HG03432 (cell line): ENCODE results near the gene RHO.

Experiments
- ATAC-seq: cut with Tn5 transposase; IDR thresholded peaks from one replicate; pipeline ENCODE4 v1.9.1; 2021; ENCODE audit warnings: mild to moderate bottlenecking, moderate library complexity; ENCODE audit not compliant: unreplicated experiment

RHO gene

DNA sequence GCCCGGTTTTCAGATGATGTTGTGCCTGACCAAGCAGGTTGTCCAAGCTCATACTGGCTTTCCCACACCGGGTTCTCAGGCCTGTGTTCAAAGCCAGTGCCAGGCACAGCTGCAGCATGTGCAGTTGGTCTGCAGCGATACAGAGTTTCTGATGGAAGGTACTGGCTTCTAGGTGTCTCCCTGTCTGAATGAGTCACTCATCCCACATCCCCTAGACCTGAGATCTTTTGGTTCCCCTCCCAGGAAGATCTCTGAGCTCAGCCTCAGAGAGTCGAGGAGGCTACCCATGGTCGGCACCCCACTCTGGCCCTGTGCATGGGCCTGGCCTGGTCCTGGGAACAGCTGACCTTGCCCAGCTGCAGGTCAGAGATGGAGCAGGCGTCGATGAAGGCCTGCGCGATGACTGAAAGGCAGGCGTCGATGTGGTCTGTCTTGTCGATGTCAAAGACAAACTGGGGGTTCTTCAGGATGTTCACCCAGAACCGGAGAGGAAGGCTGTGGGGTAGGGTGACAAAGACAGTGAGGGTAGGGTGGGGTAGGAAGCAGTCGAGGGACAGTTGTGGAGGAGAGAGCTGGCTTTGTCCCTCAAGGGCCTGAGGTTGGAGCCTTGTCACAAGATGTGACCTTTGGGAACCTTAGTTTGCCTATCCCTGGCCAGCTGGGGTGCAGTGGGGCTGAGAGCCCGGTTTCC is 29.8 kb downstream of the RHO start:
- ATAC-seq, result no peak

DNA sequence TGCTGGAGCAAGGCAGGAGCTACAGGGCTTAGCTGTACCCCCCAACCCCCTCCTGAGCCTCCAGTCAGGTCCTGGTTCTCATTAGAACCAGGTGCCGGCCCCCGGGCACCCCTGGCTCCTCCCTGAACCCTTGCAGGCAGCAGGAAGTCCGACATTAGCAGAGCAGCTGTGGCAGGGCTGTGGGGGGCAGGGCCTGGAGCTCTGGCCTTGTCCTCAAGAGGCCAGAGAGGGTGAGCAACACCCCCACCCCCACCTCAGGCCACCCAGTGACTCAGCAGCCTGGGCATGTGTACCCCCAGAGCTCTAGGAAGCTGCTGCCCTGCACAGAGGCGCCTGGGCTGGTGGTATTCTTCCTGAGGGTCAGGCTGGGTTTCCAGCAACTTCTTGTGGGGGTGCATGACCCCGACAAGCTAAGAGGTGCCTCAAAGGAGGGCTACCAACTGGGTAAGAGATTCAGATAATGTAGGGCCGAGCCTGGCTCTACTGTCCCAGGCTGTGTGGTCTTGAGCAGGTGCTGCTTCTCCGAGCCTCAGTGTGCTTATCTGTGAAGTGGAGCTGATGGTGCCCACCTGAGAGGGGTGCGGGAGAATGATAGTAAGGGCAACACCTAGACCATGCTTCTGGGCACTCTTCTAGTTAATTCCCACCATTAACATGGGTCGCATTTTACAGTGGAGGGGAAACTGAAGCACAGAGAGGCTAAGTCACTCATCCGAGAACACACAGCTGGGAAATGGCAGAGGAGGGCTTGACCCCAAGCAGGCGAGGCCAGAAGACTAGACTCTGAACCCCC is 30.5 kb downstream of the RHO start:
- peak; percentile 47 for ATAC-seq

GRCh38 chr3:129559565-129560079 is 31.2 kb downstream of the RHO start:
- ATAC-seq, result no peak

DNA sequence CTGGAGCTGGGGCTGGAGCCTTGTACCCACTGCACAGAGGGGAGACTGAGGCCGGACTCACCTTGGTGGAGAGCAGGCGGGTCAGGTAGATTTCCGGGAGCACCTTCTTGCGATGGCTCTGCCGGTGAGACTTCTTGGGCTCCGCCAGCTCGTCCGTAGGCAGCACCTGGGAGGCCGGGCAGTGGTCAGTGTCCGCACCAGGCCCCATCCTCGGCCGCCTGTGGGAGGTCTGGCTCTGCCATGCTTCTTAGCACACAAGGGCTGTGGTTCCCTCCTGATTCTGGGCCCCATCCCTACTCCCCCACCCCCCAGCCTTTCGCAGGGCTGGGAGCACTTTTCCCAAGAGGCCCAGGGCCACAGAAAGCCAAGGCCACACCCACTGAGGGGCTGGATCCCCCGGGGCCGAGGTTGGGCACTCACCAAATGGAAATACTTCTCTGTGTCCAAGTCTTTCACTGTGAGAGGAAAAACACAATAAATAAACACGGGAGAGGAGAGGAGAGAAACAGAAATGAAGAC is 31.9 kb downstream of the RHO start:
- no peak for ATAC-seq

DNA sequence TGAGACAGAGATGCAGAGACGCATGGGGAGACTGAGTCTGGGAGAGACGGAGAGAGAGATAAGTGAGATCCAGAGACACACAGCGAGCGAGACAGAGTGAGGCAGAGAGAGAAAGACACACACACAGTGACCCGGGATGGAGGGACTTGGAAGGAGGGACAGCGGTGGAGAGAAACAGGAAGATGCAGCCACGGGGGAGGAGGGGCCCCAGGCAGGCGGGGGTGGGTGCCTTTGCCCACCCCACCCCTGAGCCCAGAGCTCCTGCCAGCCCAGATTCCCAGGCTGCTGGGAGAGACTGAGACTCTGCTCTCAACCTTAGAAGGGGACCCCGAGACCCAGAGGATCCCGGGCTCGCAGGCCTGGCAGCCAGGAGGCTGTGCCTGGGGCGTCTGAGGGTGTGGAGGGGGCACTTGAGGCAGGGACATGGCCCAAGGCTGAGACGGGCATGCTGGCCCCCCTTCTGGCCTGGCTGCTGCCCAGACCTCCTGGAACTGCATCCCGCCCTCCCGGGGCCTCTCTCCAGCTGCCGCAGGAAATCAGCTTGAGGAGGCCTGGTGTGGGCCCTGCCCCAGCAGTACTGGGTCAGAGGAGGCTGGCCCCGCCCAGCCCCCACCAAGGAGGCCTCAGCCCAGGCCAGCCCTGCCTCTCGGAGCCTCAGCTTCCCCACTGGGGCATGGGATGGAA is 32.6 kb downstream of the RHO start:
- no peak for ATAC-seq

GRCh38 chr3:129561619-129562248 is 33.3 kb downstream of the RHO start:
- no peak for ATAC-seq

DNA sequence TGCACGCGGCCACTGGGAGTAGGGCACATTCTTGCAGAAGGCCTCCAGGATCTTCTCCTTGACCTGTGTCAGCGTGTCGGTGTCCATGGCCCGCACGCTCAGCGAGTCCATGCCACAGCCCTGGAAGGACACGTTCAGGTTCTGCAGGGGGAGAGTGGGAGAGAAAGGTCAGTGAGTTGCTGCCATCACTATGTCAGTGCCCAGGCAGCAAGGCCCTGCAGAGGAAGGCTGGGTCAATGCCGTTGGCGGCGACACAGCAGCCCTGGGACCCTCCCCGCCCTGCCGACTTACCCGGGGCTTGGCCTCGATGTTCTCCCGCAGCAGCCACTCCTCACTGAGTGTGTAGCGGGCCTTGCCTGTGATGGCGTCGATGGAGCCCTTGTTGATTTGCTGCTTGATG is 34.4 kb downstream of the RHO start:
- ATAC-seq, result no peak

GRCh38 chr3:129563332-129563731 is 34.9 kb downstream of the RHO start:
- ATAC-seq, result no peak

DNA sequence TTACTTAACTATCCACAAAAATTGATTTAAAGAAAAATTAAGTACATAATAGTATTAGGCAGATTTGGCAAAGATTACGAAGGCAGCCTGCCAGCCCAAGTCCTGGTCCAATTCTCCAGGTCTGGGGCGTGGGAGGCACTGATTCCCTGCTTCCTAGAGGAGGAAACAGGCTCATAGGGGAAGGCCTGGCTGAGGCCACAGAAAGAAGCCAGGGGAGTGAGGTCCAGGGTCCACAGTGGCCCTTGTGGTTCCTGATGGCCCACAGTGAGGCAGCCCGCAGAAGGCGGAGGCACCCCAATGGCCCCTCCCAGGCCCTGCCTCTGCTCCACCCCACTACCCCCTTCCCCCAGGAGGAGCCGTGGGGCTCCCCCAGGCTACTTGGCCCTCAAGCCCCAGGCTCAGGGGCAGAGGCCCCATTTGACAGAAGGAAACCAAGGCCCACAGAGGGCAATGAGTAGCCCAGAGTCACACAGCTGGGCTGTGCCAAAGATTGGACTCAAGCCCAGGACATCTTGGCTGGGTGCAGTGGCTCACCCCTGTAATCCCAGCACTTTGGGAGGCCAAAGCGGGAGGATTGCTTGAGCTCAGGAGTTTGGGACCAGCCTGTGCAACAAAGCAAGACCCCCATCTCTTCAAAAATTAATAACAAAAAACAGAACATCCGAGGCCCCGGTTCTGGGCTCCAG is 35.6 kb downstream of the RHO start:
- ATAC-seq, result no peak

DNA sequence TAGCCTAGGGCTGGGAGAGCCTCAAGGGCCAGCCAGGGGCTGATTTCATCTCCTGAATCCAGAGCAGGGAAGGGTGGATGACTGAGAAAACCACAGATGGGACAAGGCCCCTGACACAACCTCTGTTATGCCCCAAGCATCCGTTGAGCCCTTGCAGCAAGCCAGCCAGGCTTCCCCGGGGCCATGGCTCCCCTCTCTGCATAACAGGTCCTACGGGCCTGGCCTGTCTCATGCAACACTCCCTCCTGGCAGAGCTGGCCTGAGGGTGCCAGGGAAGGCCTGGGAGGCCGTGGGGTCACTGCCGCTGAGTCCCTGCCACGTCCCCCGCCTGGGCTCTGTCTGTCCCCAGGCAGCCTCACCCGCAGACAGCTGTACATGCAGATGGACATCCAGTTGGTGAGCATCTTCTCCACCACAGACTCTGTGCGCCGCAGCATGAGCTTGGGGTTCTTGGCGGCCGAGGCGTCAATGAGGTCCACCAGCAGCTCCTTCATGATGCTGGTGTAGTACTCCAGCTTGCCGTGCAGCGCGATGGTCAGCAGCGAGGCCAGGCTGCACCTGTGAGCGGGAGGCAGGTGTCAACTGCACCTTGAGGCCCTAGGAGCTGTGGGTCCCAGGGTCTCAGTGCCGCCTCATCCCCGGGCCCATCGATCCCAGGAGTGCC is 36.7 kb downstream of the RHO start:
- no peak for ATAC-seq

GRCh38 chr3:129565902-129566301 is 37.5 kb downstream of the RHO start:
- ATAC-seq, result no peak

DNA sequence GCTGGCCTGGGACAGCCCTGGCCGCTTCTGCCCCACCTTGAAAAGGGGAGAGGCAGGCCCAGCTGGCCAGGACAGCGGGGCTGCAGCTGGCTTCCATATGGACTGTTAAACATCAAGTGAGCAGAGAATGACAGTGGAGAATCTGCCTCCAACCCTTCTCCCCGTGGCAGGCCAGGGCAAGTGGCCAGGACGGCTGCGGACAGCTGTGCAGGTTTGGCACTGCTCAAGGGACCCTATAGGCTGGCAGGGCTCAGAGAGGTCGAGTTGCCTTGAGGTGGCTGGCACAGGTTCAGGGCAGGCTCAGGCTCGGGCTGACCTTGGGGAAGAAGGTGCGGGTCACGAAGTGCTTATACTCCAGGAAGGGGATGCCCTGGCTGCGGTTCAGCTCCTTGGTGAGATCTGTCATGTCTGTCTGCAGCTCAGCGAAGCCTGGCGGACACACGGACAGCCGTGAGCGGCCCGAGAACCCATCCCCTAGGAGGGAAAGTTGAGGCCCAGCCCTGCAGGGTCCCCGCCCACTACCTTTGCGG is 38.8 kb downstream of the RHO start:
- no peak for ATAC-seq

GRCh38 chr3:129567939-129568338 is 39.5 kb downstream of the RHO start:
- no peak for ATAC-seq

GRCh38 chr3:129569856-129570255 is 41.4 kb downstream of the RHO start:
- ATAC-seq, result no peak

DNA sequence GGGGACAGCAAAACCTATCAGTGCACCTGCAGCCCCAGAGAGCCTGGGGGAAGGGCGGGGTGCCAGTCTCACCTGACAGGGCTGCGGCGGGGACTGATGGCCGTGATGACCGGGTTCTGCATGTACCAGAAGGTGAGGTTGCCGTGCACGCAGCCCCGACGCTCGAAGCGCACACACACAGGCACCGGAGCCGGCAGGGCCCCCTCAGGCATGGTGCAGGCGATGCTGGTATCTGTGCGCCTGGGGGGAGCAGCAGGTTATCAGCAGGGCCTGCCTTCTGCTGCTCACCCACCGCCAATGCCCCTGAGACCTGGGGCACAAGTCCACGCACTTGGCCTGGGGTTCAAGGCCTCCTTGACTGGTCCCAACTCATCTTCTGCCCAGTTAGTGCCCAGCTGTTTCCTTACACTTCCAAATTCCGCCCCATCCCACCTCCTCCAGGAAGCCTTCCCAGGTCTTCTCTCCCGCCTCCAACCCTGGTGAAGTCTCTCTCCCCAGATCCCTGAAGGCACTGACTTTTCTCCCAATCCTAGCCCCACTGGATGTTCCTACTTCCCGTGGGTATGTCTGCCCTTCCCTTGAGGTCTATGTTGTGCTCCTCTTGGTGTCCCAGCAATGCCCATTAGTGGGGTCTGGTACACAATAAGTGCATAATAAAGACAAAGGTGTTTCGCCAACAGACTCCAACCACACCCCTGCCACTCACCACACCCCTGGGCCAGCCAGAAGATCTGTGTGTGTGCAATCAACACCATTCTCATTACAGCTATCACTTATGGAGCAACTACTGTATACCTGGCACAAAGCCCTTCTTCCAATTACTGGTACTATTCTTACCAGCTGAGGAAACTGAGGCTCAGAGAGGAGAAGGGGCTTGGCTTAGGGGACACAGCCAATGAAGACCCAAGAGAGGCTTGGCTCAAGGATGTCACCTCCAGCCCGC is 43.4 kb downstream of the RHO start:
- ATAC-seq, result no peak

DNA sequence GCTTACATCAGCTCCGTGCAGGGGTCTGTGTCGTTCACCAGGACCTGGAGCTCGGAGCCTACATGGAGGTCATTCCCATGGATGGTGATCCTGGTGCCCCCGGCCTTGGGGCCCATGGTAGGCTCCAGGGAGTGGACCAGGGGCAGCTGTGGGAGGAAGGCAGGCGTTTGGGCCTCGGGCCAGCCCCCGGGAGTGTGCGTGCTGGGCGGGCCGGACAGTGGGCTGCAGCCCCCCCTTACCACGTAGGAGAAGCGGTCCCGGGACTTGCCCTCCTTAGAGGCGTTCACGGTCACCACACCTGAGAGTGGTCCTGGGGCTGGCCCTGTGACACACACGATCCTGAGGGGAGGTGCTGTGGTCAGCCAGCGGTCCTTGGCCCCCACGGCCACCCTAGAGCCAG is 44.2 kb downstream of the RHO start:
- ATAC-seq, result no peak

DNA sequence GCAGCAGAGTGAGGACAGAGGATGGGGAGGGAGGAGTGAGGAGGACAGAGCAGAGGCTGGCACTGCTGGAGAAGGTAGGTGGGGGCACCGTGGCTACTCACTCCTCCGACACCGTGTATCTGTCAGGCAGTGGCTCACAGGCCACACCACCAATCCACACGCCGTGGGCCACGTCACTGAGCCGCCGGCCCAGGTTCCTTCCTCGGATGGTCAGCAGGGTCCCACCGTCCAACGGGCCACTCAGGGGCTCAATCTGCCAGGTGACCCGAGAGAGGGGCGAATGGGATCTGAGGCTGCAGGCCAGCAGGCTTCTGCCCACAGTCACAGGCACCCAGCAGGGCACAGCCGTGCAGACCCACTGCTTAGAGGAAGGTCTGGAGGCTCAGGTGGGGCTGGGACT is 45.1 kb downstream of the RHO start:
- ATAC-seq, result no peak

DNA sequence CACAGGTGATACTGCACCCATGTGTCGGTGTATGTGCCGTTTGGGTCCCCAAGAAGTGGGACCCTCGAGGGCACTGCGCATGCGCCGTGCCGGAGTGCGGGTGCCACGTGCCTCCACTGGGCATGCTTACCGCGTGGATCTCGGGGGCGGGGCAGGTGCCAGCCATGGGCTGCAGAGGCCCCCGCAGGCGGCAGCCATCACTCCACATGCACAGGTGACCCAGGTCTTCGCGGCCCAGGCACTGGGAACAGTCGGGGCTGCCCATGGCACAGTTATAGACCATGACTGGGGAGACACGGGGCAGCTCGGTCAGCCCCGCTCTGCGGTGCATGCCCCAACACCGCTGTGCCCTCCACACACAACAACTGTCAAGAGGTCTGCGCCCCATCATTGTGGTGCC is 45.8 kb downstream of the RHO start:
- ATAC-seq, result no peak
